Cardiac septum (tissue), 1 donor: ENCODE results near the gene NFATC2. TPM values are rescaled to one million over a fixed set of nuclear protein-coding genes. Genes with fewer than 3 reads are reported as not detected.
"Not testable (repeated sequence)": the region's sequence is repeated elsewhere in the genome, so short reads cannot be mapped to it uniquely, and the experiment has no call there.

Source experiments
- DNase-seq: peaks from one replicate; pipeline ENCODE4 v3.0.0-alpha.2; 2020; ENCODE audit warnings: low spot score
- intact Hi-C: fragments of 100-400 bp; cut with DNase I; formaldehyde crosslinking; loops from one replicate; pipeline ENCODE4 v1.14.0; 2022
- total RNA-seq: library from RNA; stranded (reverse); fragmentation: NEBNext Ultra II Directional; extraction: Animal tissue kit (Norgen Biotek cat#: 25700); gene quantifications from one replicate; pipeline ENCODE4 v1.2.1, GENCODE V29; 2021
- donor health status: DM: no; HTN: no; CAD: no.

Gene NFATC2
- total RNA-seq, 1 donor from 2014 or later, result 4.3 TPM

DNA sequence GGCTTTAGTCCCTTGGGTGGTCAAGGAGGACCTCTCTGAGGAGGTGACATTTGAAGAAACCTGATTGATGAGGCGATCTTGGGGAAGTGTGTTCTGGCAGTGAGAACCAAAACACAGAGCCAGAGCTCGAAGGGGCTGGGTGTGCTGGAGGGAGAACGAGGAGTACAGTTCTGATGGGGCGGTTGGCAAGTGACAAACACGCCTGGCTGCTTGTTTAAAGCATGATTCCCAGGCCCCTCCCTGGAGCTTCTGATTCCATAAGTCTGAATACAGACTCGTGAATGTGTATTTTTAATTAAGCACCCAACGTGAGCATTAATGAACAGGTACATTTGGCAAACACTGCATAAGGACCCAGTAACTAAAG, 886 bp upstream of the NFATC2 start:
- DNase-seq, result no peak

DNA sequence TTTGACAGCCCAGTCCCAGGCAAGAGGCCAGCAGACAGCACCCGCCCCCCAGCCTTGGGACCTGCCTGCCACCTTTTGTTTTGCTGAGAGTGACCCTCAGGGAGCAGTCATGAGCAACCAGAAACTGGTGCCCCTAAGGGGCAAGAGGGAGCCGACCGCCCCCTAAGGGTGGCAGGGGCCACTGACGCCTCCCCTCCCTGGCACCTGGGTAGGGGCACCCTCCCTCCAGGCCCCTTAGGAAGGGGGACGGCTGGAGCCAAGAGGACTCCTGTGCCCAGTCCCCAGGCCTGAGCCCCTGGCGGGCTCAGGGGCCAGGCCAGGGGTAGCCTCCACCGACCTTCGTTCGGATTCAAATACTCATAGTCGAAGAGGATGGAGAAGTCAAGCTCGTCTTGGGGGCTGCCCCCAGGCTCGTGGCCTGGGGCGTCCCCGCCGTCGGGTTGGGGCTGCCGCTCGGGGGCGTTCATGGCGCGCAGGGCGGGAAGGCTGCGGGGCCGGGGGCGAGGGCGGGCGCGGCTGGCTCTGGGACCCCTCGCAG, 417 bp downstream of the NFATC2 start:
- intact Hi-C loops, result loop anchor here (5.0 kb wide), 1 partner anchor 95 kb away; no protein-coding TSS in a partner anchor
- no peak for DNase-seq

More for the DNA sequence above, 886 bp upstream of the NFATC2 start:
- intact Hi-C loops, result loop anchor here (5.0 kb wide), 1 partner anchor 96 kb away; no protein-coding TSS in a partner anchor

- intact Hi-C loops, result loop anchor here (1.0 to 5.0 kb wide), 2 partner anchors 22 to 94 kb away; no protein-coding TSS in a partner anchor
- peak; percentile 90 for DNase-seq
Observed at GRCh38 chr20:51541189-51542032, 1.1 kb downstream of the NFATC2 start.

DNA sequence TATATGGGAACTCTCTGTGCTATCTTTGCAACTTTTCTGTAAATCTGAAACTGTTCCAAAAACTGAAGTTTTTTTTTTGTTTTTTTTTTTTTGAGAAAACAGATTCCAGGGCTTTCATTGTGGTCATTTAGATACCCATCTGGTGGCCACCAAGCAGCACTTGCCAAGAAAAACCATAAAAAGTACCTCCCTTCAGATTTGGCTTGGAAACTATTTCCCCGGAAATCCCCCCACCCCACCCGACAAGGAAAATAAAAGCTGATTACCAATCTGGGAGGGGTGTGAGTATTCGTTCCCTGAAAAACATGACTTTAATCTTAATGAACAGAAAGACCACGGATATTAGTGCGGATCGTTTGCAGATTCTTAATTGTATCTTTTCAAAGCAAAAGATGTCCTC, 1.9 kb downstream of the NFATC2 start:
- no peak for DNase-seq
- intact Hi-C loops, result loop anchor here (5.0 kb wide), 1 partner anchor 93 kb away; no protein-coding TSS in a partner anchor

- DNase-seq, result not testable (repeated sequence)
- intact Hi-C loops, result loop anchor here (5.0 kb wide), 1 partner anchor 93 kb away; no protein-coding TSS in a partner anchor
Observed at GRCh38 chr20:51540074-51540473, 2.4 kb downstream of the NFATC2 start.

GRCh38 chr20:51536116-51537069, 6.1 kb downstream of the NFATC2 start:
- DNase-seq, result no peak
- intact Hi-C loops, result no loop called here

- no peak for DNase-seq
- intact Hi-C loops, result no loop called here
Observed at GRCh38 chr20:51535674-51536073, 6.8 kb downstream of the NFATC2 start.

GRCh38 chr20:51535075-51535386, 7.5 kb downstream of the NFATC2 start:
- no peak for DNase-seq
- intact Hi-C loops, result no loop called here

- DNase-seq, result no peak
- intact Hi-C loops, result loop anchor here (2.0 to 5.0 kb wide), 2 partner anchors 39 to 71 kb away; no protein-coding TSS in a partner anchor
Observed at GRCh38 chr20:51533291-51534172, 9.0 kb downstream of the NFATC2 start.

DNA sequence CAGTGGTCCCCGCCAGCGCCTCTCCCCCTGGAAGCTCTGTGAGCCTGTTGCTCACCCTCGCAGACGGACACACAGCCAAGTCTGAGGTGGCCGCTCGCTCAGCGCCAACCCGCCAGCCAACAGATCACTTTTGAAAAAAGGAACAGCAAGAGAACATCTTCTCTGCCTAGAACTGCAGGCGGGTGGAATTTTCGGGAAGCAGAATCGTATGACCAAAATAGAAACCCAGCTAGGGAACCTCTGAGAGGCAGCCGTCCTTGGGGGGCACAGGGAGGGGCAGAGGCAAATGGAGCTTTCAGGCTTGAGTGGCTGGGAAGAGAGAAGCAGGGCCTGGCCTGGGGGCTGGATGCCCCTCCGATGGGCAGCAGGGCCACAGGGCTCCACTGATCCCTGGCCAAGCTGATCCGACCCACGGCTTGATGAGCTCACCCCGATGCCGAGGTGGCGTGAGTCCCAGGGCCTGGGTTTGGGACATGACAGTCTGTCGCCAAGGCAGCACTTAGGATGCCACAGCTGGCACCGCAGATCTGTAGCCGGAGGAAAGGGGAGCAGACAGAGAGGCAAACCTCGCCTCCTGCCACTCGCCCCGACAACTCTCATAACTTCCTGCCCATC, 9.8 kb downstream of the NFATC2 start:
- intact Hi-C loops, result loop anchor here (2.0 to 5.0 kb wide), 2 partner anchors 40 to 70 kb away; no protein-coding TSS in a partner anchor
- DNase-seq, result peak; percentile 77

DNA sequence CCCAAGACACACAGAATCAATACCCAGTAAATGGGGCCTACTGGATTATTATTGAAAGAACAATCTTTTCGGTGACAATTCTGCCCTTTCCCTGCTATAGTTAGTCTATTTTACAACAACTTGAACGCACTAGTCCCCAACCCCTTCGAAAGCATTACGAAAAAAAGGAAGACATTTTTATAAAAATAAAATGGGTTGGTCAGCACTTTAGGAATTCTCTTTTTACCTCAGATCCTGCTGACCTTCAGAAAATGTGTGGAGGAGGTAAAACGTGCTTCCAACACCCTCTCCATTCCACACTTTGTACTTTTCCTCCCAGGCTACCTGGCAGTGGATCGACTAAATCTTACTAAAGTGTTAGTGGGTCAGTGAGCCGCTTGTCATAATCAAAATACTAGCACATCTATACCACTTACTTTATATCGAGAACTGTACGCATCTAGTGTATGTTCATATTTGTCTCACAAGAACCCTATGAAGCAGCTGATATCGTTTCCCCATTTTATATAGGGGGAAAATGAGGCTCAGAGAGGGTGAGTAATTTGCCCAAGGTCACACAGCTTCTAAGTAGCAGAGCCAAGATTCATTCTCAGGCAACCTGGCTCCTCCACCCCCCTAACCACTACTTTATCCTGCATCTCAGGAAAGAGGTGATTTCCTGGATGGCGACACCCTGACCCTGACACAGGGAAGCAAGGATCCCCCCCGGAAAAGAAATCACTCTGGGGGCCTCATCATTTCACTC, 10.6 kb downstream of the NFATC2 start:
- no peak for DNase-seq
- intact Hi-C loops, result loop anchor here (2.0 to 5.0 kb wide), 2 partner anchors 40 to 69 kb away; no protein-coding TSS in a partner anchor

GRCh38 chr20:51531141-51531710, 11.3 kb downstream of the NFATC2 start:
- intact Hi-C loops, result loop anchor here (5.0 kb wide), 1 partner anchor 41 kb away; no protein-coding TSS in a partner anchor

DNA sequence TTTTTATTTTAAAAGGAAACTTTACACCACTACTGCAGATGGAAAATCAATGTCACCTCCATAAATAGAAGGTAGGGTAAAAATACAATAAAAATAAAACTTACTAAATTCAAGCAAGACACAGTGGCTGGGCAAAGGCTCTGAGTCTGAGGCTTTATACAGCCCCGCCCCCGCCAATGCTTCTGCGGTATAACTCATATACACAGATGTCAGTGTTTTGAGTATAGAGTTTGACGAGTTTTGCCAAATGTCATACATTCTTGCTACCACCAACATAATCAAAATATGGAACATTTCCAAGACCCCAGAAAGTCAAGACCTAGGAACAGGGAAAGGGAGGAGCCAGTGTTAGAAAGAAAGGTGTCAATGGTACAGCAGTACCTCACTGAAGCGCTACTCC, 12.8 kb downstream of the NFATC2 start:
- no peak for DNase-seq
- intact Hi-C loops, result loop anchor here (5.0 kb wide), 1 partner anchor 43 kb away; no protein-coding TSS in a partner anchor

More at GRCh38 chr20:51531141-51531710, 11.3 kb downstream of the NFATC2 start:
- no peak for DNase-seq

DNA sequence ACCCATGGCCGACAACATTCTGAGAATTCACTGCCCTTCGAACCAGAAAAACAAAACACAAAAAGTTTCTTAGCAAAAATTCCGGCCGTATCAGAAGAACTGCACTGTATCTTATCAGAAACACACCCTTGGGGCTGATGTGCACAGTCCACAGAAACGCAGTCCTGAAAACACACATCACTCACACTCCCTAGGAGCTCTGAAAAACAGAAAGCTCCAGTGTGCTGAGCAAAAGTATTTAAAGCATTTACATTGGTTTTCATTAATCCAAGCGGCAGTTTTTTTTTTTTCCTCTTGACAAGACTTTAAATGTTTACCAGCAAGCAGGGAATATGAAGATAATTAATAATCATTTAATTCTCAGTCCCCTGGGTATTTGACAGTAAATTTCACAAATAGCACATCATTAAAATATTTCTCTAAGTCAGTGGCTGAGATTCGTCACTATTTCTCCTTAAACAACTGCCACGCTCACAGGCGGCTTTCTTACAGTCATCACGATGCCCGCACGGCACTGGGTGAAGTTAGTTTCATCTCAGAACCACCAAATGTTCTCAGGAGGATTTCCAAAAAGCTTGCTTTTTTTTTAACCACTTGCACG, 13.3 kb downstream of the NFATC2 start:
- DNase-seq, result no peak
- intact Hi-C loops, result no loop called here

DNA sequence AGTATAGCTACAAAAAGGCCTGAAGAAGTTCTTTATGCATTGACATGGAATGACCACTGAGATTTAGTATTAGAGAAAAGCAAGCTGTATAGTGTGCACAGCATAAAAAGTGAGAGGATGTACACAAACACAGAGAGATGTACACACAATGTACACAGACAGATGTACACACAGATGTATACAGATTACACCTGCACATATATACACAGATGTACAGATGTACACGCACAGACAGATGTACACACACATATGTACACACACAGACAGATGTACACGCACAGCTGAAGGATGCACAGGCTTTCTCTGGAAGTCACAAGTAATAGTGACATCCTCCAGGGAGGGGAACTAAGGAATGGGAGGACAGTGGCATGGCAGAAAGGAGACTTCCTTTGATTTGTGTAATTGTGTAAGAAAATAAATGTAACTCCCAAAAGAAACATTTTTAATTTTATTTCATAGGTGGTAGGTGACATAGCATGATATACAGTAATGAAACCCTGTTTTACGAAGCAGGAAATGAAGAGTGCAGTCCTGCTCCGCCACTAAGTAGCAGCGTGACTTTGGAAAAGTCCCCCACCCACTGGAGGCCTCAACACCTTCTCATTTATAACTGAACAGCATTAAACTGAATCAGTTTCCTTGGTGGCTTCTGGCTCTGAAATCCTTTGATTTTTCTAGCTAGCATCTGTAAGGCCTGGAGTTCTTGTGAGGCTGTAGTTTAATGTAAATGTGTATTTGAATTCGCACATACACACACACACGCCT, 14.1 kb downstream of the NFATC2 start:
- DNase-seq, result no peak
- intact Hi-C loops, result no loop called here

DNA sequence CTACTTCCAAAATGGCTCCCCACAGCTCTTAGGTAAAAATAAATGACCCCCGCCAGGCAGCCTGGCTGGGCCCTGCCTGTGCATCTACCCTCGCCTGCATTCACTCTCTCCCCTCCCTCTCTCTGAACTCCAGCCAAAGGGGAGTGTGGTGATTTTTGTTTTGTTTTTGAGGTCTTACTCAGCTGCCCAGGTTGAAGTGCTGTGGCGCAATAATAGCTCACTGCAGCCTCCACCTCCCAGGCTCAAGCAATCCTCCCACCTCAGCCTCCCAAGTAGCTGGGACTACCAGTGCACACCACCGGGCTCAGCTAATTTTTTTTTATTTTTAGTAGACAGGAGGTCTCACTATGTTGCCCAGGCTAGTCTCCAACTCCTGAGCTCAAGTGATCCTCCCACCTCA, 15.8 kb downstream of the NFATC2 start:
- intact Hi-C loops, result no loop called here
- DNase-seq, result no peak
